ENCODE data around the gene PKIG.
"Not testable (repeated sequence)": the region's sequence is repeated elsewhere in the genome, so short reads cannot be mapped to it uniquely, and the experiment has no call there.

PKIG gene
- long read RNA-seq, donor 1, transcript PKIG-207 (4 exons, 1,191 nt), result major isoform, 44 of 86 reads
- long read RNA-seq, donor 1, transcript PKIG-202 (4 exons, 1,180 nt), result minor isoform, 14 of 86 reads
- long read RNA-seq, donor 1, partial matches to known transcripts, result 22 of 86 reads
- long read RNA-seq, donor 1, other reads (novel, unspliced or antisense), result 0 of 86 reads
- long read RNA-seq, donor 2, transcript PKIG-207 (4 exons, 1,191 nt), result major isoform, 19 of 40 reads
- long read RNA-seq, donor 2, transcript PKIG-202 (4 exons, 1,180 nt), result minor isoform, 5 of 40 reads
- long read RNA-seq, donor 2, partial matches to known transcripts, result 14 of 40 reads
- long read RNA-seq, donor 2, other reads (novel, unspliced or antisense), result 0 of 40 reads
- long read RNA-seq, donor 3, transcript PKIG-202 (4 exons, 1,180 nt), result minor isoform, 9 of 28 reads
- long read RNA-seq, donor 3, transcript PKIG-207 (4 exons, 1,191 nt), result major isoform, 16 of 28 reads
- long read RNA-seq, donor 3, partial matches to known transcripts, result 0 of 28 reads
- long read RNA-seq, donor 3, other reads (novel, unspliced or antisense), result 0 of 28 reads
- long read RNA-seq, donor 4, transcript PKIG-202 (4 exons, 1,180 nt), result minor isoform, 6 of 108 reads
- long read RNA-seq, donor 4, transcript PKIG-207 (4 exons, 1,191 nt), result major isoform, 25 of 108 reads
- long read RNA-seq, donor 4, partial matches to known transcripts, result 69 of 108 reads
- long read RNA-seq, donor 4, other reads (novel, unspliced or antisense), result 5 of 108 reads
- long read RNA-seq, donor 5, transcript PKIG-207 (4 exons, 1,191 nt), result major isoform, 40 of 51 reads
- long read RNA-seq, donor 5, transcript PKIG-202 (4 exons, 1,180 nt), result minor isoform, 7 of 51 reads
- long read RNA-seq, donor 5, partial matches to known transcripts, result 0 of 51 reads
- long read RNA-seq, donor 5, other reads (novel, unspliced or antisense), result 0 of 51 reads
- long read RNA-seq, donor 6, transcript PKIG-207 (4 exons, 1,191 nt), result major isoform, 23 of 31 reads
- long read RNA-seq, donor 6, partial matches to known transcripts, result 0 of 31 reads
- long read RNA-seq, donor 6, other reads (novel, unspliced or antisense), result 0 of 31 reads
- long read RNA-seq, donor 7, transcript PKIG-207 (4 exons, 1,191 nt), result major isoform, 43 of 77 reads
- long read RNA-seq, donor 7, partial matches to known transcripts, result 25 of 77 reads
- long read RNA-seq, donor 7, other reads (novel, unspliced or antisense), result 0 of 77 reads
- long read RNA-seq, donor 8, transcript PKIG-207 (4 exons, 1,191 nt), result major isoform, 38 of 60 reads
- long read RNA-seq, donor 8, transcript PKIG-202 (4 exons, 1,180 nt), result minor isoform, 10 of 60 reads
- long read RNA-seq, donor 8, partial matches to known transcripts, result 0 of 60 reads
- long read RNA-seq, donor 8, other reads (novel, unspliced or antisense), result 6 of 60 reads

DNA sequence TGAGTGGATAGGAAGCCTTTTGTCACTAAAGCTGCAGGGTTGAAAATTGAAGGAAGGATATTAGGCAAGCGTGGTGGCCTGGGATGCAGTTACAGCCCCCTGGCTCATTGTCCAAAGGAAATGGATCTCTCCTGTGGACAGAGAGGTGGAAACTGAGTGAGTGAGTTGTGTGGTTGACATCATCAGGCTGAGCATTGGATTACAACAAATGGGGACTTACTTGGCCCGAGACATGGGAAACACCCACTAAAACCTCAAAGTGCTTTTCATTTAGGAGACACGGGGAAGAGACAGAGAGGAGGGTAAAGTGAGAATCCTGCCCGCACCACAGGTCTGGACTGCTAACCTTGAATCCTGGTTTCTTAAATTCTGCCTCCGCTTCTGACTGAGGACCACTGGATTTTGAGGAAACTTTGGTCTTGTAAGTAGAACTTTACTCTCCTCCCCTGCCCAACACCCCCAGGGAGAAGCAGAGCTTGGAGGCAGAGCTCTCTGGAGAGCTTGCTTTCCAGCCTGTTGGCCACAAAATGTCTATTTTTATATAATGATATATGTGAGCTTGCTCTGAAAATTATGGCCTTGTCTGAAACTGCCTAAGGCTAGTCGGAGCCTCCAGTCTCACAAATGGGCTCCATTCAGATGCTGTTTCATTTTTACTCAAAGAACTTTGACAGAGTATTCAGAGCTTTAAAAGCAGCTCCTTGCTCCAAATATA lies at the start of gene PKIG:
PKIG (plus strand) TSS at position 269 of the 715 bp plus-strand sequence. CDS start 31,978 bp downstream, outside the sequence.
- peak; percentile 45 for DNase-seq

GRCh38 chr20:44532981-44533331 lies 49.4 kb upstream of the PKIG start:
- no peak for DNase-seq

DNA sequence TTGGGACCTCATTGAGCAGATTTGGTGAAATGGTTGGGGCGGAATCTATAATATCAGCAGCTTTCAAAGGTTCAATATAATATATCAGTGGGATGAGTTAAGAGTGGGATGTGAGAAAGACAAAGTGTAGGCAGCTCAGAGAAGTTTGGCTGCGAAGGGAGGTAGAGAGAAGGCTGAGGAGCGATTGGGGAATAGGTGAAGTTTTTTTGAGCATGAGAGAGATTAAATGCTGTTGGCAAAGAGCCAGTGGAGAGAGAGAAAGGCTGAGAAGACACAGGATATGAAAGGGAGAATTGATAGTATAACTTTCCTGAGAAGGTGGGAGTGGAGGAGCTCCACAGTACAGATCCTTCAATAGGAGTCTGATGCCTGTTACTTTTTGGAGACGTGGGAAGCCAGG lies 48.5 kb upstream of the PKIG start:
- no peak for DNase-seq

DNA sequence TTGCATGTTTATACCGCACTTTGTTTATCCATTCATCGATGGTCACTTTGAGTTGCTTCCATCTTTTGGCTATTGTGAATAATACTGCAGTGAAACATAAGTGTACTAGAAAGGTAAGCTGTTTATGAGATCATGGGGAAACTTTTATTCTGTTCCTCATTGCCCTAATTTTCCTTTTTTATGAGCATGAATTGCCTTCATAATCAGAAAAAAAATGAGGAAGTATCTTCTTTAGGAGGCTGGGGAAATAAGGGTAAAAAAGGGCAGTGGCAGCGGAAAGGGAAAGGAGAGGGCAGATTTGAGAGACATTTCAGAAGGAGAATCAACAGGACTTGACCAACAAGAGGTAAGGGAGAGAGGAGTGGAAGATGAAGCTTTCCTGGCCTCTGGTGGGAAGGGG lies 46.2 kb upstream of the PKIG start:
- no peak for DNase-seq

- DNase-seq, result no peak
Observed at GRCh38 chr20:44537993-44538392, 44.4 kb upstream of the PKIG start.

DNA sequence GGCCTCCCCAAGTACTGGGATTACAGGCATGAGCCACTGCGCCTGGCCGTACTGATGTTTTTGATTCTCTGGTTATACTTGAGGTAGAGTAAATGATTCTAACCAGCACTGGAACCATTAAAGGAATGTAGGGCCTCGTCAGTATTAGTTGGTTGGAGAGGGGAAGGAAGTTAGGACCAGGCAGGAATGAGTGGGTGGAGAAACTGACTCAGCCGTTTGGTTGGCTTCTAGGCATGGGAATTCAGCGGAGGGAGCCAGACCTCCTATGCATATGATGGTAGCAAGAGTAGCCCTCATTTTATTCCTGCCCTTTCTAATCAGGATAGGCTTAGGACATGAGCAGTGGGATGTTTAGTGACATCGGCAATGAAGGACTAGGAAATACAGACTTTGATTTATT lies 41.5 kb upstream of the PKIG start:
- no peak for DNase-seq

GRCh38 chr20:44541992-44542391 lies 40.4 kb upstream of the PKIG start:
- DNase-seq, result no peak

DNA sequence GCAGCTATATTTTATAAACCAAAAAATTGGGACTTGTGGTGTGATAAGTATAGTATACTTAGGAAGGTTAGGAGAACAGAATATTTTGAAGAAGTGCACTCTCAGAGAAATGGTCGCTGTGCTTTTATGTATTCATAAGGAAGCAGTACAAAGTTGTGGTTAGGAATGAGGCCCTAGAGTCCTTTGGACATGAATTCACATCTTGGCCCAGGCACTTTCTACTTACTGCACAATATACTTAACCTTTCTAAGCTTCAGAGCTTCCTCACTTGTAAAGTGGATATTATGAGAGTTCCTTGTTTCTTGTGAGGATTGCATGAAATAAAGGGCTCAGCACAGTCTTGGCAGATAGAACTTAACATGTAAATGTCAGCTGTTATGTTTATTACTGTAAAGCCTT lies 39.5 kb upstream of the PKIG start:
- DNase-seq, result no peak

DNA sequence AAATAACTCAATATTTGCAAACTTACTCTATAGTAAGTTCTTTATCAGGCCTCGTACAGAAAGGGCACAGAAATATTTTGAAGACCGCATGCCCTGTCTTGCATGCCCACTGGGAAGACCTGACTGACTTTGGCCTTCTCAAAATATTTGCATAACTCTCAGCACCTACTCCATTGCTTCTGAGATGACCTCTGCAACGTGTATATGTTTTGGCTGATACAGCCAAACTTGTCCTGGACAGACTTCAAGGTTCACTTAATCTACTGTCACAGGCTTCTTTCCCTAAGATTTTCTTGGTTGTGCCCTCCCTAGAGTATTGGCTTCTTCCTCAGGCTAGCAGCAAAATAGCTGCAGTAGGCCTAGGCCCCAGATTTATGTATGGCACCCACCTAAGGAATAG lies 39.0 kb upstream of the PKIG start:
- DNase-seq, result no peak

DNA sequence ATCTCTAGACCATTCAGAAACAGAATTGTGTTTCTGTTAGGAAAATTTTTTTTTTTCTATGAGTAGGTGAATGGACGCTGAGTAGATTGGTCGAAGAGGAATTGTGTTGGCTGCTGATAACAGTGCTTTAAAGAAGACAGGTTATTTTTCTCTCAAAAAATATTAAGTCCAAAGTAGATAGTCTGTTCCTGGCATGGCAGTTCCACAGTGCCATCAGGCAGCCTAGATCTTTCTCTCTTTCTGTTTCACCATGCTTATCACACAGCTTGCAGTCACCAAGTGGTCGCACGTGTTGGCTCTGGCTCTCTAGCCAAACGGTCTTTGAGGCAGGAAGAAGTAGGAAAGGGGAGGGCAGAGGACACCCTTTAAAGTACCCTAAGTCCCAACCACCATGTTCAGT lies 38.1 kb upstream of the PKIG start:
- no peak for DNase-seq

- no peak for DNase-seq
Observed at GRCh38 chr20:44547419-44547818, 35.0 kb upstream of the PKIG start.

DNA sequence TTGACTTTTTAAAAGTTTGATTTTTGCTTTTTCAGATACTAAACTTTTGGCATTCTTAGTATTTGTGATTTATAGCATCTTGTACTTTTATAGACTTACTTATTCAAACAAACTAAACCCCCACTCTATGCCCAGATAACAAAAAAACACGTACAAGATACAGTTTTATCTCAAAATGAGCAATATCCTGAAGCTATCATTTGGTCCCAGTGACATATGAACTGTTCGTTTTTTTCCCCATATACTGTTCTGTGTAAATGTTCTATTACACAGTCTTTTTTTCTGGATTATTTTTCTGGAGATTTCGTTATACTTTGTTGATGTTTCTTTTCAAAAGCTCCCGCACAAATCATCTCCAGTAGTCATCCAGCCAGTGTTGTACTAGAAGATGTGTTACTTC lies 33.3 kb upstream of the PKIG start:
- no peak for DNase-seq

GRCh38 chr20:44552050-44552449 lies 30.3 kb upstream of the PKIG start:
- DNase-seq, result no peak

GRCh38 chr20:44552568-44552949 lies 29.8 kb upstream of the PKIG start:
- DNase-seq, result no peak

DNA sequence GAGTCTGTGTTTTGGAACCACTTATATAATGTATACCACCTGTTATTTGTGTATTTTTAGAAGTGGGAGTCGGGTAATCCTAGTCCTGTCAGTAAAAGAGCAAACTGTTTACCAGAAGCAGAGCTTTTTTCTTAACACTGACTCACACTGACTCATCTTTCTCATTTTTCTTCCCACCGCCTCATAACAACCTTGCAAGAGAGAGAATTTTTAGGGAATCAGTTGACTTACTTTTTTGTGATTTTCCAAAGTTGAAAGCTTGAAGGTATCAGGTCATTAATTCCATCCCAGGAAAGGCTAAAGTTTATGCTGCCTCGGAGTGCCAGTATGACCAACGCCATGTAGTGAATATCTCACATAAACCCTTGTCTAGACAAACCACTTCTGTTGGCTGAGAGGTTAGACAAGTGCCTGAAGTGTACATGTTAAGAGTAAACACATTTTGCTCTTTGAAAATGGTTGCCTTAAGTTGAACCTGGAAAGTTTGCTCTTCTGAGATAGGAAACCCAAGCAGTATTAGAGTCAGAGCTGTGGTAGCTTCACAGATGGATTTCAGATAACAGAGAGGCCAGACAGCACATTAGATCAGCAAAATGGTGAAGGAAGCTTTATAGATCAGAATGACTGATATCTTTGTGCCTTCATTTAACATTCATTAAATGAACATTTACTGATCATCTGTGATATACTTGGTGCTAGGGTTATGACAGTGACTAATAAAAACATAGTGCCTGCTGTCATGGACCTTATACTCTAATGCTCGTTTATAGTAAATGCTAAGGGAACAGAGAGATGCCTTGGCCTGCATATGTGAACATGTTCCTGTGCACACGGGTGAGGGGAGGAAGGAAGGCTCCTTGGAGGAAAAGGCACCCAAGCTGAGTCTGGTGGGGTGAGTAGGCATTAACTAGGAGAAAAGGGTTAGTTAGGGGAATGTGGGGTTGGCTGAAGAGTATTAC lies 29.1 kb upstream of the PKIG start:
- no peak for DNase-seq

DNA sequence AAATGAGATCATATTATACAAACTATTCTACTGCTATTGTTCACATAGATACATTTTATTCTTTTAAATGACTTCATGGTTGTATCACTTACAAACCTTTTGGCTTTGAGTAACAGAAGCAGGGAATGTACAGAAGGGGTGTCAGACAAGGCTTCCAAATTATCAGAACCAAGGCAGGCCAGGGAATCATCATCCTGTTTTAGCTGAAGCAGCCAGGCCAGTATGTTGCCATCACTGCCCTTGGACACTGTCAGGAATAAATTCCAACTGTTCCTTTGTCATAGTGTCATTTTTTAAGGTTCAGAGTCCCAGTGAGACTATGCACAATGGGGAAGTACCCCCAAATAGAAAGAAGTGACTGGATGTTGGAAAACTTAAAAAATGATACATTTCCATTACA lies 23.1 kb upstream of the PKIG start:
- DNase-seq, result no peak

- DNase-seq, result no peak
Observed at GRCh38 chr20:44560229-44560628, 22.1 kb upstream of the PKIG start.

- DNase-seq, result not testable (repeated sequence)
Observed at GRCh38 chr20:44560818-44561217, 21.6 kb upstream of the PKIG start.

- DNase-seq, result no peak
Observed at GRCh38 chr20:44561876-44562275, 20.5 kb upstream of the PKIG start.

GRCh38 chr20:44566018-44566417 lies 16.4 kb upstream of the PKIG start:
- no peak for DNase-seq

- DNase-seq, result no peak
Observed at GRCh38 chr20:44566811-44567210, 15.6 kb upstream of the PKIG start.

All from right kidney (tissue), 9 donors.